Measurements from ENCODE around the gene AGBL1.

Gene AGBL1

GRCh38 chr15:86610038-86610437 lies 530.4 kb downstream of the AGBL1 start:
- DNase-seq, result no peak

GRCh38 chr15:86611417-86612040 lies 531.9 kb downstream of the AGBL1 start:
- no peak for DNase-seq

- no peak for DNase-seq
Measured at GRCh38 chr15:86615411-86615810, 535.7 kb downstream of the AGBL1 start.

- no peak for DNase-seq
Measured at GRCh38 chr15:86615816-86616215, 536.1 kb downstream of the AGBL1 start.

- DNase-seq, result no peak
Measured at GRCh38 chr15:86616771-86617170, 537.1 kb downstream of the AGBL1 start.

GRCh38 chr15:86620157-86620556 lies 540.5 kb downstream of the AGBL1 start:
- DNase-seq, result no peak

- DNase-seq, result no peak
Measured at GRCh38 chr15:86620641-86621349, 541.1 kb downstream of the AGBL1 start.

- DNase-seq, result no peak
Measured at GRCh38 chr15:86623236-86623635, 543.6 kb downstream of the AGBL1 start.

- peak; percentile 17 for DNase-seq
Measured at GRCh38 chr15:86624261-86625036, 544.8 kb downstream of the AGBL1 start.

- DNase-seq, result no peak
Measured at GRCh38 chr15:86629409-86630356, 550.0 kb downstream of the AGBL1 start.

GRCh38 chr15:86630946-86631345 lies 551.3 kb downstream of the AGBL1 start:
- DNase-seq, result no peak

- no peak for DNase-seq
Measured at GRCh38 chr15:86634146-86634545, 554.5 kb downstream of the AGBL1 start.

- no peak for DNase-seq
Measured at GRCh38 chr15:86634992-86635638, 555.4 kb downstream of the AGBL1 start.

GRCh38 chr15:86644339-86644738 lies 564.7 kb downstream of the AGBL1 start:
- DNase-seq, result no peak

GRCh38 chr15:86645925-86646500 lies 566.3 kb downstream of the AGBL1 start:
- DNase-seq, result no peak

- no peak for DNase-seq
Measured at GRCh38 chr15:86647810-86648440, 568.3 kb downstream of the AGBL1 start.

GRCh38 chr15:86649277-86649676 lies 569.6 kb downstream of the AGBL1 start:
- DNase-seq, result no peak

- peak; percentile 13 for DNase-seq
Measured at GRCh38 chr15:86650094-86650493, 570.4 kb downstream of the AGBL1 start.

- no peak for DNase-seq
Measured at GRCh38 chr15:86653344-86654197, 573.9 kb downstream of the AGBL1 start.

- no peak for DNase-seq
Measured at GRCh38 chr15:86654501-86654900, 574.8 kb downstream of the AGBL1 start.
